NCI-H510A treated with DMSO at 0.1 percent for 48 hours (cell line): ENCODE data around the gene SLC25A51.

ENCODE experiments used
- DNase-seq: peaks from one replicate; lab custom pipeline; 2025; lab: John Stamatoyannopoulos, UW

The SLC25A51 gene, protein sequence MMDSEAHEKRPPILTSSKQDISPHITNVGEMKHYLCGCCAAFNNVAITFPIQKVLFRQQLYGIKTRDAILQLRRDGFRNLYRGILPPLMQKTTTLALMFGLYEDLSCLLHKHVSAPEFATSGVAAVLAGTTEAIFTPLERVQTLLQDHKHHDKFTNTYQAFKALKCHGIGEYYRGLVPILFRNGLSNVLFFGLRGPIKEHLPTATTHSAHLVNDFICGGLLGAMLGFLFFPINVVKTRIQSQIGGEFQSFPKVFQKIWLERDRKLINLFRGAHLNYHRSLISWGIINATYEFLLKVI

DNA sequence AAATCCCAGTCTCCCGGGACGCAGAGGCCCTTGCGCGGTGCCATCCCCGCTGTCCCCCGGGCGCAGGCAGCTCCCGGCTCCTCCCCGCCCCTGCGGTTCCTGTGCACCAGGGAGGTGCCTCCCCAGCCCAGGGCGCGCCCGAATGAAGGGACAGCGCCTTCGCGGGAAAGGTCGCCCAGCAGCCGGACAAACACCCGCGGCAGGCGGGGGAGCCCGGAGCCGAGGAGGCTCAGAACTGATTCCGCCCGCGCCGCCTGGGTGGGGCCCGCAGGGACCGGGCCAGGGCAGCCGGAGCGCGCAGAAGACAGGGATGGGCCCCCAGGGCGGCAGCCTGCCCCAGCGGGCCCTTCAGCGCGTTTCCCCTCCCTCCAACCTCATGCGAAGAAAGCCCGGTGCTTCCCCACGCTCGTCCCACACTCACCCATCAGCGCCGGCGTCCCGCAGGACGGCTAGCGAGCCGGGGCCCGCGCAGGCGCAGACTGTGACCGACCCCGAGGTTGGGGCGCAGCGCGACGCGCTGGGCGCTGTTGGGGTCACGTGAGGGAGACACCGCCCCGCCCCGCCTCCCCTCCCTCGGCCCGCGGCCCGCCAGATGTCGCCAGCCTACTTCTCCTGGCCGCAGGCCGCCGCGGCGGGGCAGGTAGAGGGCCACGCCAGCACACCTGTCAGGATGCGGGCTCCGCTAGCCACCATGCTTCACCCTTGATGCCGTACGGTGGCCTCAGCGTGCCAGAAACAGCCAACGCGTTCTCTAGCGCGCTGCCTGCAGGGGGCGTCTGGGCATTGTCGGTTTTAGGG lies at the start of gene SLC25A51:
Gene SLC25A51, minus strand, starts transcription at position 481 of the 798 bp plus-strand sequence. CDS start 15,577 bp downstream, outside the sequence.
- DNase-seq: peak; percentile 82

- no peak for DNase-seq
Measured at GRCh38 chr9:37953206-37953774, 49.4 kb upstream of the SLC25A51 start.

DNA sequence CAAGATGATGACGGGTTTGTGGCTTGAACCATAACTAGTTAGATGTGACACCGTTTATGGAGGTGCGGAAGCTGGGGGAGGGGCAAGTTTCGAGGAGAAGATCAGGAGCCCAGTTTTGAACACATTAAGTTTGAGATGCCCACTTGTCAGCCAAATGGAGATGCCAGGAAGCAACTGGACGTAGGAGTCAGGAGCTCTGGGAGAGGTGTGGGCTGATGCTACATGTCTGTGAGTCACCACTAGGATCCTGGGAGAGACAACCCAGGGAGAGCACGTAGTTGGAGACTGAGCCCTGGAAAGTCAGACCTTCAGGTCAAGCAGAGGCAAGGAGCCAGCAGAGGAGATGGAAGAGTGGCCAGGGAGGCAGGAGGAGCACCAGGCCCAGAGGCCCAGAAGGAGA lies 48.8 kb upstream of the SLC25A51 start:
- DNase-seq: no peak

- no peak for DNase-seq
Measured at GRCh38 chr9:37951671-37952449, 47.9 kb upstream of the SLC25A51 start.

DNA sequence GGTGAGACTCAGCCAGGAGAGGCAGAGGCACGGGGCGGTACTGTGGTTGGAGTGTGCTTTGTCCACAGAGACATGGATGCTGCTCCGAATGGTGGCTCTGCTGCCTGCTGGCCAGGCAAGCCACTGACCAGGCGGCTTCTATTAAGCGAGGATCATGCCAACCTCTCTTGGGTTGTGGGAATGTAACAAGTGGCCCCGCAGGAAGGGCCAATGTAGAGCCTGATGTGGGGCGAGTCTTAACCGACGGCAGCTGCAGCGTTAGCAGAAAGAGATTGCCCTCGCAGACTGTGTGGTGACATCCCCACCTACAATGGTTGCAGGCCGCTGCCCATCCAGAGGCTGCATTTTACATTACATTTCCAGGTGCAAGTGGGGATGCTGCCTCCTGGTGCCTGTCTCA lies 46.6 kb upstream of the SLC25A51 start:
- no peak for DNase-seq

- no peak for DNase-seq
Measured at GRCh38 chr9:37949576-37949975, 45.6 kb upstream of the SLC25A51 start.

GRCh38 chr9:37948417-37948980 lies 44.6 kb upstream of the SLC25A51 start:
- DNase-seq: no peak

GRCh38 chr9:37947977-37948376 lies 44.0 kb upstream of the SLC25A51 start:
- DNase-seq: no peak

GRCh38 chr9:37947471-37947870 lies 43.5 kb upstream of the SLC25A51 start:
- DNase-seq: no peak

- DNase-seq: no peak
Measured at GRCh38 chr9:37946971-37947370, 43.0 kb upstream of the SLC25A51 start.

DNA sequence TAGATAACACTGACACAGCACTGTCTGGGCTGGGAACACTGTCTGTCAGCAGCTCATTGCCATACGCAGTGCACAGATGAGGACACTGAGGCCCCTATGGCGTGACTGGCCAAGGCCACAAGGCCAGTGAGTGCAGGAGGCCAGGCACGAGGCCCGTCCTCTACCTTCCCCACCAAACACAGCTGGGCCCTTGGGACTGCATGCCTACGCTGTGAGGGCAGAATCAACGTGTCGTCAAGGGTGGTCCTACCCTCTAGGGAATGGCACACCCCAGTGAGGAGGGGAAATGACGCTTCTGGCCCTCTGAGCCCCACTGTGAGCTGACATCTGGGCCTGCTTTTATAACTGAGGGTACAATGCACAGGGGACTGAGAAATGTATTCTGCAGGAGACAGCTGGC lies 42.1 kb upstream of the SLC25A51 start:
- DNase-seq: no peak

- no peak for DNase-seq
Measured at GRCh38 chr9:37944671-37945481, 40.9 kb upstream of the SLC25A51 start.

DNA sequence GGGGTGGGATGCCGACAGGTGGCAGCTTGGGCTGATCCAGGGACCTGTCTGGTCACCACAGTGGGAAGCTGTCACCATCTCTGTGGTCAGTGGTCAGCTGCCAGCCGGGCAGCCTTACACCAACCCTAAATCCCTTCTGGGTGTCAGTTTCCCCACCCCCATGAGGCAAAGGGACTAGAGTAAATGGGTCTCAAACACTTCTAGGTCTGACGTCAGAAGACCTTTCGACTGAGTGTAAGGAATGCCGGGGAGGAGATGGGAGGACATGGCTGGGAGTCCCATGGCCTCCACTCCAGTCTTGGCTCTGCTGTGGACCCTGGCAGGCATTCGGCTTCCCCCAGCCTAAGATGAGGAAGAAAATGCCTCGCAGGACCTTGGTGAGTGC lies 40.3 kb upstream of the SLC25A51 start:
- DNase-seq: no peak

GRCh38 chr9:37943345-37944265 lies 39.7 kb upstream of the SLC25A51 start:
- DNase-seq: no peak

- no peak for DNase-seq
Measured at GRCh38 chr9:37942621-37943344, 38.9 kb upstream of the SLC25A51 start.

- DNase-seq: no peak
Measured at GRCh38 chr9:37941253-37941652, 37.3 kb upstream of the SLC25A51 start.

DNA sequence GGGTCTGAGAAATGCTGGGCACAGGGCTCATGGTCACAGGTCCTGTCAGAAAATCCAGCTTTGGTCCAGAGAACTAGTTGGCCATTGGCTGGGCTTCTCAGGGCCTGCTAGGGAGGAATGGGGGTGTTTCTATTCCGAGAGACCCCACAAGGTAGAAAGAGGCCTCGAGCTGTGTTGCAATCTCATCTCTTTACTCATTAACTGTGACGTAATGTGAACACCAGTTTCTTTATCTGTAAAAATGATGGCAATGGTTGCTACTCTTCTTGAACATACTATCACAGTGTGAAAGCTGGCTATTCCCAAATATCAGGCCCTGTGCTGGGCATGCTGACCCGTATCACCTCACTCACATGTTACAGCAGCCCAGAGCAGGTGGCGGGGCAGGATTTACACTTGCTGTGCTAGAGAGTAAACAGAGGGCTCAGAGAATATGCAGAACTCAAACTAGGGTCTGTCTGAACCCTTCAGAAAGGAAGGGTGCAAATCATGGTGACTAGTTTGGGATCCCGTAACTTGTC lies 35.7 kb upstream of the SLC25A51 start:
- no peak for DNase-seq

DNA sequence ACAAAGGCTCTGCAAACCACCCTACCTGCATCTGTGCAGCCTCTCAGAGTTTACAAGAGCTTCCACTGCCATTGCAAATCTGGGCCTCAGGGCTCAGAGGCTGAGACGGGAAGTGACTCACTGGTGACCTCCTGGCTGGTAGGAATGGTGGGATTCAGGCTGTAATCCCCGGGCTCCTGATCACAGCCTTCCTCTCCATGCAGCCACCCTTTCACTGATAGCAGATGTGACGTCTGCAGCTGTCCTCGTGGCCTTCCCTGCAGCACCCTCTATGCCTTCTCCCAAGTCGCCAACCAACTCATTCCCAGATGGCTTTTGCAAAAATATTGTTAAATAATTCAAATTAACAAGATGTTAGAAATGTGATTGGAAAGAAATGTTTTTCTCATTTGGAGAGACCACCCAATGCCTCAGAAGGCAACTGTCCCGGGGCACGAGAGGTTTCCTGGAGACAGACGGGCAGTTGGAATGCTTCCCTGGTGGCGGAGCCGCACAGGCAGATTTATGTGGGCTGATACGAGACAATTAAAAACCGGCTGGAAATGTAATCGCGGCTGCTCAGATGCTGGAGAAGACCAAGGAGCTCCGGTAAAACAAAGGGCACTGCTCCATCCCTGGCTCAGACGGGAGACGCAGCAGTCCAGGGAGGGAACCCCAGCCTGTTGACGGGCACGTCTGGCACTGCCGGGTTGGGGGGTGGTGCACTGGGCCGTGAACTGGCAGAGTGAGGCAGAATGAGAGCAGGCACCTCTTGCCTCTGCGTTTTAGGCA lies 34.4 kb upstream of the SLC25A51 start:
- no peak for DNase-seq
